Cardiac muscle cell (in vitro differentiated cells and primary cell): Measurements from ENCODE around the gene ABCA3. TPM values are rescaled to one million over a fixed set of nuclear protein-coding genes. Genes with fewer than 3 reads are reported as not detected.

Experiments
- DNase-seq, 2 donors: peaks; one replicate each; pipeline versions ENCODE4 v3.0.0 to v3.0.0-alpha.2; 2010 to 2017; ENCODE audit warnings: low read depth in 1 of 2, low spot score in 1 of 2
- H3K27ac ChIP-seq: fragments of 200-600 bp; sonication (generic); 2 replicates; pipeline ENCODE4 v1.5.1; 2016
- H3K27me3 ChIP-seq: fragments of 200-600 bp; sonication (generic); 2 replicates; pipeline ENCODE4 v1.6.0; 2016; ENCODE audit warnings: control low read depth
- H3K36me3 ChIP-seq: fragments of 200-600 bp; sonication (generic); 2 replicates; pipeline ENCODE4 v1.5.1; 2016; ENCODE audit warnings: control low read depth
- H3K4me1 ChIP-seq: fragments of 200-600 bp; sonication (generic); 2 replicates; pipeline ENCODE4 v1.8.1; 2017; ENCODE audit warnings: low read depth, mild to moderate bottlenecking, mixed run types
- H3K4me3 ChIP-seq: fragments of 200-600 bp; sonication (generic); 2 replicates; pipeline ENCODE4 v1.5.1; 2016; ENCODE audit warnings: mild to moderate bottlenecking
- H3K9me3 ChIP-seq: fragments of 200-600 bp; sonication (generic); 2 replicates; pipeline ENCODE4 v1.5.1; 2017; ENCODE audit warnings: low read depth, mild to moderate bottlenecking, control low read depth
- CTCF ChIP-seq: IDR thresholded peaks from 2 replicates; pipeline ENCODE4 v1.5.1; 2012; ENCODE audit warnings: low read depth, mild to moderate bottlenecking, low read length
- polyA plus RNA-seq: library from polyadenylated mRNA; unstranded; fragments of >200 nt; fragmentation: Nextera tagmentation; extraction: Ambion mirVana; gene quantifications from 2 replicates; pipeline ENCODE4 v1.2.1, GENCODE V29; 2016
- total RNA-seq: library from RNA; depleted of rRNA; stranded (reverse); fragments of >200 nt; gene quantifications from 2 replicates; pipeline ENCODE4 v1.2.3, GENCODE V29; 2016

Gene ABCA3
- total and polyA plus RNA-seq, 2 experiments from 2014 or later, result 11.1 to 14.5 TPM

GRCh38 chr16:2364638-2365210 is 24.2 kb upstream of the ABCA3 start:
- H3K27me3 ChIP-seq, result peaks cover 17% of the 10 kb centered on the region
- H3K27ac ChIP-seq, result no peak overlapping the region
- no peaks in the 10 kb centered on the region for H3K9me3 ChIP-seq
- H3K4me1 ChIP-seq, result no peaks in the 10 kb centered on the region
- H3K4me3 ChIP-seq, result no peak overlapping the region
- TF ChIP-seq CTCF, result no peak
- no peaks in the 10 kb centered on the region for H3K36me3 ChIP-seq
- peak in 1 of 2 donors; percentile 36 for DNase-seq

- Histone ChIP-seq H3K36me3 (no peaks in the 10 kb centered on the region), H3K27me3 (peaks cover 20% of the 10 kb centered on the region), H3K4me3 (no peak overlapping the region), H3K27ac (no peak overlapping the region), H3K9me3 (no peaks in the 10 kb centered on the region), H3K4me1 (peaks cover 5% of the 10 kb centered on the region)
- DNase-seq, result no peak
- no peak for TF ChIP-seq CTCF
Measured at GRCh38 chr16:2362218-2362617, 21.7 kb upstream of the ABCA3 start.

GRCh38 chr16:2361129-2361528 is 20.6 kb upstream of the ABCA3 start:
- H3K4me3 ChIP-seq, result no peak overlapping the region
- no peak for DNase-seq
- peaks cover 23% of the 10 kb centered on the region for H3K27me3 ChIP-seq
- no peak for TF ChIP-seq CTCF
- H3K4me1 ChIP-seq, result peaks cover 5% of the 10 kb centered on the region
- no peak overlapping the region for H3K27ac ChIP-seq
- no peaks in the 10 kb centered on the region for H3K36me3 ChIP-seq
- H3K9me3 ChIP-seq, result no peaks in the 10 kb centered on the region

GRCh38 chr16:2359919-2360318 is 19.4 kb upstream of the ABCA3 start:
- Histone ChIP-seq H3K36me3 (no peaks in the 10 kb centered on the region), H3K4me1 (peaks cover 5% of the 10 kb centered on the region), H3K4me3 (no peak overlapping the region), H3K27ac (no peak overlapping the region), H3K27me3 (peaks cover 23% of the 10 kb centered on the region), H3K9me3 (no peaks in the 10 kb centered on the region)
- no peak for TF ChIP-seq CTCF
- DNase-seq, result no peak

- Histone ChIP-seq H3K9me3 (no peaks in the 10 kb centered on the region), H3K27me3 (peaks cover 29% of the 10 kb centered on the region), H3K27ac (no peak overlapping the region), H3K4me3 (no peak overlapping the region), H3K36me3 (no peaks in the 10 kb centered on the region), H3K4me1 (peaks cover 5% of the 10 kb centered on the region)
- no peak for DNase-seq
- no peak for TF ChIP-seq CTCF
Measured at GRCh38 chr16:2358811-2359210, 18.3 kb upstream of the ABCA3 start.
